Measurements from ENCODE around the gene MRPS10. TPM values are rescaled to one million over a fixed set of nuclear protein-coding genes. Genes with fewer than 3 reads are reported as not detected.

Gene MRPS10
- total RNA-seq (2022; extraction: Qiagen RNA extraction), result 34.7 to 42.0 TPM (median 37.4 TPM) in 5 replicates

GRCh38 chr6:42217519-42218367 is at the start of gene MRPS10:
Gene MRPS10, minus strand, starts transcription at chr6:42217861. Its CDS starts 12 bp downstream, at chr6:42217849.

GRCh38 chr6:42173101-42173500 is 44.6 kb downstream of the MRPS10 start, which contains the start of gene GUCA1A:
Gene GUCA1A, plus strand, starts transcription at chr6:42173364. Its CDS starts 250 bp downstream, at chr6:42173614.

Other genes starting within 250 kb of the MRPS10 start
- 11.5 to 15.0 TPM (median 13.3 TPM) in 5 replicates for gene TAF8, start 167.3 kb downstream of the MRPS10 start, total RNA-seq (2022; extraction: Qiagen RNA extraction)
- 1.2 to 1.8 TPM (median 1.6 TPM) in 5 replicates for gene C6orf132, start 75.2 kb downstream of the MRPS10 start, total RNA-seq (2022; extraction: Qiagen RNA extraction)
- gene GUCA1A, start 44.5 kb downstream of the MRPS10 start, total RNA-seq (2022; extraction: Qiagen RNA extraction), result not detected in 5 replicates
- 0.26 to 0.53 TPM (median 0.38 TPM) in 5 replicates for gene GUCA1B, start 22.9 kb downstream of the MRPS10 start, total RNA-seq (2022; extraction: Qiagen RNA extraction)
- 5.9 to 8.4 TPM (median 7.7 TPM) in 5 replicates for gene TRERF1, start 234.1 kb upstream of the MRPS10 start, total RNA-seq (2022; extraction: Qiagen RNA extraction)

Data from A549 treated with CORT108297 at 1 μM for 4 hours (cell line).